Skeletal muscle satellite cell (primary cell): Measurements from ENCODE around the gene LRRC59.
A peak's percentile ranks its signal among the peaks of the same experiment; 100 is the strongest.
"Not testable (repeated sequence)": the region's sequence is repeated elsewhere in the genome, so short reads cannot be mapped to it uniquely, and the experiment has no call there.

Experiments
- H3K27me3 ChIP-seq: 2 replicates; pipeline ENCODE4 v1.7.0; 2013; ENCODE audit warnings: low read length; ENCODE audit not compliant: control insufficient read depth, insufficient read depth
- H3K36me3 ChIP-seq: 2 replicates; pipeline ENCODE4 v1.7.0; 2013; ENCODE audit warnings: mild to moderate bottlenecking, control low read depth, low read length; ENCODE audit not compliant: insufficient read depth
- H3K4me1 ChIP-seq: 2 replicates; pipeline ENCODE4 v1.7.0; 2013; ENCODE audit warnings: low read length; ENCODE audit not compliant: control insufficient read depth, insufficient read depth
- H3K4me2 ChIP-seq: 2 replicates; pipeline ENCODE4 v1.7.0; 2013; ENCODE audit warnings: mild to moderate bottlenecking, low read length
- H3K4me3 ChIP-seq: 2 replicates; pipeline ENCODE4 v1.7.0; 2013; ENCODE audit warnings: low read length
- H3K9ac ChIP-seq: 2 replicates; pipeline ENCODE4 v1.7.0; 2013; ENCODE audit warnings: mild to moderate bottlenecking, low read depth, low read length, moderate library complexity
- H3K9me3 ChIP-seq: replicated peaks from 2 replicates; pipeline ENCODE4 v1.7.0; 2013; ENCODE audit warnings: mild to moderate bottlenecking, control low read depth, low read length

LRRC59 gene

GRCh38 chr17:50430821-50431618, 33.7 kb upstream of the LRRC59 start:
- no peaks in the 10 kb centered on the region for H3K36me3 ChIP-seq
- no peaks in the 10 kb centered on the region for H3K9me3 ChIP-seq
- H3K27me3 ChIP-seq, result no peaks in the 10 kb centered on the region
- H3K4me1 ChIP-seq, result peaks cover 10% of the 10 kb centered on the region
- no peak overlapping the region for H3K4me2 ChIP-seq
- no peak overlapping the region for H3K9ac ChIP-seq
- no peak overlapping the region for H3K4me3 ChIP-seq

- Histone ChIP-seq H3K4me3 (no peak overlapping the region), H3K4me1 (peaks cover 18% of the 10 kb centered on the region), H3K4me2 (no peak overlapping the region), H3K9ac (no peak overlapping the region), H3K9me3 (no peaks in the 10 kb centered on the region), H3K36me3 (no peaks in the 10 kb centered on the region), H3K27me3 (no peaks in the 10 kb centered on the region)
Observed at GRCh38 chr17:50429793-50430192, 32.5 kb upstream of the LRRC59 start.

GRCh38 chr17:50428831-50429424, 31.6 kb upstream of the LRRC59 start:
- Histone ChIP-seq H3K36me3 (no peaks in the 10 kb centered on the region), H3K27me3 (no peaks in the 10 kb centered on the region), H3K9me3 (no peaks in the 10 kb centered on the region), H3K4me1 (peaks cover 27% of the 10 kb centered on the region), H3K4me2 (no peak overlapping the region), H3K4me3 (no peak overlapping the region), H3K9ac (no peak overlapping the region)

GRCh38 chr17:50428126-50428525, 30.8 kb upstream of the LRRC59 start:
- not testable (repeated sequence) for H3K4me2 ChIP-seq, H3K9ac ChIP-seq, H3K36me3 ChIP-seq, H3K9me3 ChIP-seq, H3K4me3 ChIP-seq, H3K27me3 ChIP-seq
- peaks cover 33% of the 10 kb centered on the region for H3K4me1 ChIP-seq

GRCh38 chr17:50426814-50427787, 29.8 kb upstream of the LRRC59 start:
- peak overlapping the region; percentile 78 for H3K9ac ChIP-seq
- no peaks in the 10 kb centered on the region for H3K27me3 ChIP-seq
- H3K9me3 ChIP-seq, result no peaks in the 10 kb centered on the region
- H3K4me1 ChIP-seq, result peaks cover 33% of the 10 kb centered on the region
- no peaks in the 10 kb centered on the region for H3K36me3 ChIP-seq
- peak overlapping the region; percentile 68 for H3K4me3 ChIP-seq
- H3K4me2 ChIP-seq, result peak overlapping the region; percentile 87

- Histone ChIP-seq H3K4me3 (peak overlapping the region; percentile 68), H3K36me3 (no peaks in the 10 kb centered on the region), H3K4me1 (peaks cover 37% of the 10 kb centered on the region)
Observed at GRCh38 chr17:50426472-50426782, 29.1 kb upstream of the LRRC59 start.

GRCh38 chr17:50425682-50426471, 28.6 kb upstream of the LRRC59 start, which contains the start of gene ACSF2:
Gene ACSF2 (plus strand): TSS chr17:50426218. CDS start chr17:50426262, 44 bp downstream.
- Histone ChIP-seq H3K27me3 (no peaks in the 10 kb centered on the region), H3K9ac (peak within 1 kb of the TSS; percentile 78)

More at GRCh38 chr17:50426472-50426782, 29.1 kb upstream of the LRRC59 start:
- Histone ChIP-seq H3K4me2 (peak overlapping the region; percentile 87), H3K9ac (peak overlapping the region; percentile 78), H3K27me3 (no peaks in the 10 kb centered on the region), H3K9me3 (no peaks in the 10 kb centered on the region)

GRCh38 chr17:50424996-50425681, 27.8 kb upstream of the LRRC59 start:
- no peaks in the 10 kb centered on the region for H3K27me3 ChIP-seq
- peak overlapping the region; percentile 87 for H3K4me2 ChIP-seq
- no peaks in the 10 kb centered on the region for H3K36me3 ChIP-seq
- H3K4me3 ChIP-seq, result peak overlapping the region; percentile 68
- no peaks in the 10 kb centered on the region for H3K9me3 ChIP-seq
- H3K4me1 ChIP-seq, result peaks cover 49% of the 10 kb centered on the region
- peak overlapping the region; percentile 78 for H3K9ac ChIP-seq

More at GRCh38 chr17:50425682-50426471, 28.6 kb upstream of the LRRC59 start, which contains the start of gene ACSF2:
- H3K9me3 ChIP-seq, result no peaks in the 10 kb centered on the region
- peak within 1 kb of the TSS; percentile 68 for H3K4me3 ChIP-seq
- H3K4me2 ChIP-seq, result peak within 1 kb of the TSS; percentile 87
- H3K4me1 ChIP-seq, result peaks cover 42% of the 10 kb centered on the region
- H3K36me3 ChIP-seq, result no peaks in the 10 kb centered on the region

- no peak overlapping the region for H3K4me3 ChIP-seq
- no peaks in the 10 kb centered on the region for H3K9me3 ChIP-seq
- H3K27me3 ChIP-seq, result no peaks in the 10 kb centered on the region
- peak overlapping the region; percentile 48 for H3K4me2 ChIP-seq
- peaks cover 50% of the 10 kb centered on the region for H3K4me1 ChIP-seq
- H3K9ac ChIP-seq, result no peak overlapping the region
- H3K36me3 ChIP-seq, result no peaks in the 10 kb centered on the region
Observed at GRCh38 chr17:50424246-50424995, 27.1 kb upstream of the LRRC59 start.
